Stimulated activated CD8-positive, alpha-beta memory T cell treated with anti-CD3 and anti-CD28 coated beads, Interleukin-15, amount 100 ng/mL, for 24 hours (primary cell): ENCODE measurements around the gene OR6J1.
"Not testable (repeated sequence)": the region's sequence is repeated elsewhere in the genome, so short reads cannot be mapped to it uniquely, and the experiment has no call there.

Source experiments
- DNase-seq: peaks from one replicate; pipeline ENCODE4 v3.0.0-alpha.2; 2020; ENCODE audit warnings: low read depth

OR6J1 gene

DNA sequence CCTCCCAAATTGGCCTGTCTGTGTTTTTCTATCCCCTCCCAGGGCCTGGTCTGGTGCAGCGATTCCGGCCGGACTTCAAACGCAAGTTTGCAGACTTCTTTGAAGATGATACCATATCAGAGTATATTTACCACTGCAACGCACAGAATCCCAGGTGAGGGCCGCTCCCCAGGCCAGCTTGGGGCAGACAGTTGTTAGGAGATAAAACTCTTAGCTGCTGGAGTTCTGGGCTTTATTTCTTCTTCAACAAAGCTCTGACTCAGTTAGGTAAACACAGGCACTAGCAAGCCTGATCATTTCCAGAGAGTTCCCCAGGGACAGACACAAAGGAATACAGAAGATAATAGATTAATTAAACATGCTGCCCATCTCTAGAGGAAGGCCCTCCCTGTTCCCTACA lies 37.8 kb downstream of the OR6J1 start:
- no peak for DNase-seq

DNA sequence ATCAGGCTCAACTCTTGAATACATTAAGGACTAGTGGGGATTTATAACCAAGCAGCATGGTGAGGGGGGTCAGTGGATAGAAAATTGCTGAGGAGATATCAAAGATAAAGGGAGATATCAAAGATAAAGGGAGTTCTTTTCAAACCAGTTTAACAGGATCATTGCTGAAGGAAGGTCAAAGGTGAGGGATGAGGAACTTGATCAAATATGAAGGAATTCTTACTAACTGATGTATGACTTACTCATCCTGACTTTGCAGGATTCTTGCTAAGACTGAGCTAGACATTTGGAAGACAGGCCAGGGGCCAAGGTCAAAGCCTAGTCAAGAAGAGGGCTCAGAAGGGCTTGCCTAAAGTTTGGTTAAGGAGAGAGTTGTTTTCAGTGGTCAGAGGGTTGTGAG lies 41.3 kb downstream of the OR6J1 start:
- DNase-seq, result no peak

DNA sequence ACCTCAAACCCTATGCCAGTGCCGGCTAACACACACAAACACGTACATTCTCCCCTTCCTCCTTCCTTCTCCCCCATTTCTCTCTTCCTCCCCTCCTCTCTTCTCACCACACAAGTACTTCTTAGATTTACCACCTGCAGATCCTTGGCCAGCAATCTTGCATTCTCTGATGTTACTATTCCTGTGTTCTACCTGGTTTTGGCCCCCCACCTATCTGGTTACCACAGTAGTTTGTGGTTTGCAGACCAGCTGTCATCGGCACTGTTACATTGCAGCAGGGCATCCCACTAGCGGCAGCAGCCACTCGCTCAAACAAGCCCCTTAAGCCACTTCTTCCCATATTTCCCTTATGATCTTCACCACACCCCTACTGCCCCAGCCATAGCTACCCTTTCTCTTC lies 42.2 kb downstream of the OR6J1 start:
- no peak for DNase-seq

DNA sequence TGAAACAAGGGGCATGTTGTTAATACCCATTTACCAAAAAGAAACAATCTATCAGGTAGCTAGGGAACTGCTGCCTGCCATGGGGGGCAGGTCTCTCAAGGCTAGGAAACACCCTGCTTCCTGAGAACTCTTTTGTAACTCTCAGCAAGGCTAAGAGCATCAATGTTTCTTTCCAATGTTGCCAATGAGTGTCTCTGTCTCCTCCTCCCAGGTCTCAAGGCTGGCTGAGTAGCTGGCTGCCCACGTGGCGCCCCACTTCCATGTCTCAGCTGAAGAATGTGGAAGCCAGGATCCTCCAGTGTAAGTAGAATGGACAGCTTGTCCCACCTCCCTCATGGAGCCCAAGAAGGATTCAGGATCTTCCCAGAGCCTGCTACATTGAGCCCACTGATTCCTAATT lies 42.7 kb downstream of the OR6J1 start:
- no peak for DNase-seq

DNA sequence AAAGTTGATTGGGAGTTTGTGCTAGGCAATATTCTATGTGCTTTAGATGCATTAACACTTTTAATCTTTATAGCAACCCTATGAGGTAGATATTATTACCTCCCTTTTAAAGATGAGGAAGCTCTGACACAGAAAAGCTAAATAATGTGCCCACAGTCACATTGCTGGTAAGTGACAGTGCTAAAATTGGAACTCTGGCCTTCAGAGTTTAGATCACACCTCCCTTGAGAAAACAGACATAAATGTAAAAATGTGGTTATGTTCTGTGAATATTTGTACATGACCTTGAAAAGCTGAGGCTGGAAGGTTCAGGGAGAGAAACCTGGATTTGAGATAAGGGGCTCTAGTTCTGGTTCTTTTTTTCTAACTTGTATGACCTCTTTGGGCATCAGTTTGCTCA lies 44.1 kb downstream of the OR6J1 start:
- DNase-seq, result no peak

DNA sequence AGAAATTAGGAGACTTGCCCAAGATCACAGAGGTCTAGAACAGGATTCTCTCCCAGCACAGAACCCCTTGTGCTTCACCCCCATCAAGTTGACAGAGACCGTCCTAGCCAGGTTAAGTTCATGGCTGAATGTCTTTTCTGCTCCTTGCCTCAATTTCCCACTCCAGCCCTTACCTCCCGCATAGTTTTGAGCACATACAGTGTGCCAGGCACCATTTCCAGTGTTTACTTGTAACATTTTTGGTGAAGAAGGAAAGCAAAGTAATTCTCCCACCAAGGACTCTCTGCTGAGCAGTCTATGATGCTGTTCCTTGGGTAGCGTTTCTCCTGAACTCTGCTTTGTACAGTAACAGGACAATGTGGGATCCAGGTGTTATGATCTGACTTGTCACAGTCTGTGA lies 44.8 kb downstream of the OR6J1 start:
- DNase-seq, result no peak

DNA sequence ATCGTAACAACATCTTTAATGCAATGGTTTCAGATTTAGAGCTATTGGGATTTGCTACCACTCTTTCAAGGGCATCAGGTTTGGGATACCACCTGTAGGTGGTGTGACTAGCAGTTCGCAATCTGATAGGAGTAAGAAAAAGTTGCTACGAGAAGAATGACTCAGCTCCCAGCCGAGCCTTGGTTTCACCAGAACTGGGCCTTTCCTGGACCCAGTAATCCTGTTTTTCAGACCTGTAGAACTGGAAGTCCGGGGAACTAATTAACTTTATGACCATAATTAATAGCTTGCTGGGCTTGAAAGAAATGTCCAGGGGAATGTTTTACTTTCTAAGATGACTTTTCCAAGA lies 45.3 kb downstream of the OR6J1 start:
- no peak for DNase-seq

DNA sequence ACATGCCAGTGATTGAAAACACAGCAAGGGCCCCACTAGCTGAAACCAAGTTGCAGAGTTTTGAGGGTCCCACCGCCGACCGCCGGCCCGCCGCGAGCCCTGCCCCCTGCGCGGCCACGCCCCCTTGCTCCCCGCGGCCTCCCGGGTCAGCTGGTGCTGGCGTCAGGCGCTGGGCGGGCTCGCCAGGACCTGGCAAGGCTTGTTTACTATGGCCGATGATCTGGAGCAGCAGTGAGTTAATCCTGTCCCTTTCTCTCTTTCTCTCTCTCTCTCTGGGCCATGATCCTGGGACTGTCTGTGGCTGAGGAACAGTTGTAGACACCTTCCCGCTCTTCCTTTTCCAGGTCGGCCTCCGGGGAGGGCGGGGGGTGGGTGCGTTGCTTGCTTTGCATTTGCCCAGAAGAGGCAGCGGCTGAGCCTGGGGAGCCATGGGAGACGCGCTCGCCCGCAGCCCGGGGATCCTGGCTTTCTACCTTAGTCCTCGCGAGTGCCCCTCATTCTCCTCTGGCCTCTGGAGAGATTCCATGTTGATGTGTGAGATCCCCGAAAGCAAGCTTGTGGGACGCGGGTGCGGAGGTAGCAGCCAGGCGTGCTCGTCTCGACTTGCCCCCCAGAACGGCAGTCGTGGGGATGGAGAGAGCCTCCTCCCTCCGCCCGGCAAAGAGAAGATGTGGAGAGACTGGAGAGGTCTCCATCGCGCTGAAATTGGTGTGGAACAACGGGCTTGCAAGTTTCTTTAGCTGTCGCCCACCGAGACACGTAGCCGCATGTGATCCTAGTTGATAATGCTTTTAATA lies 45.9 kb downstream of the OR6J1 start, which contains the start of gene ABHD4:
TSS of gene ABHD4 (plus strand) at position 202 of the 797 bp plus-strand sequence. CDS start at position 209, 7 bp downstream.
- no peak for DNase-seq

DNA sequence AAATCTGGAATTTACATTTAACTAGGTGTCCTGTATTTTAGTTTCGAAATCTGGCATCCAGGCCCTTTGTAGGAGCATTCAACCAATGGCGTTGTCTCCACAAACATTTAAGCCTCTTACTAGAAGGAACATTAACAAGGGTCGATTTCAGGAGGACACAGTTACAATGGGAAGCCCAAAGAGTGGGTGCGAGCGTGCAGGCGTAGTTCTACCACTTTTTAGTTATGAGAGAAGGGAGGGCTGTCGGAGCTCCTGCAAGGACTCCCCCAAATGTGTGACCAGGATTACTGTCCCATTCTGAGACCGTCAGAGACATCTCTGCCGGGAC lies 46.4 kb downstream of the OR6J1 start:
- no peak for DNase-seq

DNA sequence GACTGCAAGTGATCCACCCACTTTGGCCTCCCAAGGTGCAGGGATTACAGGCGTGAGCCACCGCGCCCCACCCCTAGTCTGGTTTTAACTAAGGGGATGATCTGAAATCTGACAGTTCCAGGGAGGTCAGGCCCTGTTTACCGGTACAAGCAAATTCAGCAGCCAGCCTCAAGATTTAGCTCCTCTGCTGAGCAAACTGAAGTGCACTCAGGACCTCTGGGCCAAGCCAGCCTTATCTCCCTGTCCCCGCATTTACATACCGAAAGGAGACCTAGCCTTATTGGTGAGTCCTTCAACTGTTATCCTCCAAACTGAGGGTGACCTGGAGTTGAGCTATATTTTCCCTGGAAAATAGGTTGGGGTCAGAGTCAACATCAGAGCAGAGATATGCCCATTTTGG lies 46.9 kb downstream of the OR6J1 start:
- no peak for DNase-seq

DNA sequence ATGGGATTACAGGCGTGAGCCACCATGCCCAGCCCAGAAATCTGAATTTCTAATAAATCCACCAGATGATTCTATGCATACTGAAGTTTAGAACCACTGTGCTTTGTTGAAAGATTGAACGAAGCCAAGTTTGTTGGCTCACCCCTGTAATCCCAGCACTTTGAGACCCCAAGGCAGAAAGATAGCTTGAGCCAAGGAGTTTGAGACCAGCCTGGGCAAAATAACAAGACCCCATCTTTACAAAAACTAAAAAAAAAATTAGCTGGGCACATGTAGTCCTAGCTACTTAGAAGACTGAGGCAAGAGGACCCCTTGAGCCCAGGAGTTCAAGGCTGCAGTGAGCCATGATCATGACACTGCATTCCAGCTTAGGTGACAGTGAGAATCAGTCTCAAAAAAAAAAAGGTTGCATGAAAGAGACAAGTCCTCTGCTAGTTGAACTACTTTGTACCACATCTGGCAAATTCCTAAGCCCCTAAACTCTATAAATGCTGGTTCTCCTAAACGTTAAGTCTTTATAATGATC lies 47.7 kb downstream of the OR6J1 start:
- DNase-seq, result no peak

DNA sequence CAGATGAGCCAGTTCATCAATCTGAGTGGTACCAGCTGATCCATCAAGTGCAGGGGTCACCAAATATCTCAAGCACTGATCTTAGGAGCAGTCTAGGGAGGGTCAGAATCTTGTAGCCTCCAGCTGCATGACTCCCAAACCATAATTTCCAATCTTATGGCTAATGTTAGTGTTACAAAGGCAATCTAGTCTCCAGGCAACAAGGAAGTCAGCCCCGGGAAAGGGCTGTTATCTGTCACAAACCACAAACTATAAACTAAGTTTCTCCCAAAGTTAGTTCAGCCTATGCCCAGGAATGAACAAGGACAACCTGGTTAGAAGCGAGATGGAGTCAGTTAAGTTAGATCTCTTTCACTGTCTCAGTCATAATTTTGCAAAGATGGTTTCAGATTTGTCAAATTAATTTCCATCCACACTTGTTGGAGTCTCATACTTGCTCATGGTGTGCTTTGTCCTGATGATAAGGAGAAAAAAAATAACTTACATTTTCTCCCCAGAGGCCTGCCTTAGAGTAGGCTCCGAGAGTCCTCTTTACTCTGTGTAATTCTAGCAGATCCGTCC lies 49.9 kb downstream of the OR6J1 start:
- no peak for DNase-seq

DNA sequence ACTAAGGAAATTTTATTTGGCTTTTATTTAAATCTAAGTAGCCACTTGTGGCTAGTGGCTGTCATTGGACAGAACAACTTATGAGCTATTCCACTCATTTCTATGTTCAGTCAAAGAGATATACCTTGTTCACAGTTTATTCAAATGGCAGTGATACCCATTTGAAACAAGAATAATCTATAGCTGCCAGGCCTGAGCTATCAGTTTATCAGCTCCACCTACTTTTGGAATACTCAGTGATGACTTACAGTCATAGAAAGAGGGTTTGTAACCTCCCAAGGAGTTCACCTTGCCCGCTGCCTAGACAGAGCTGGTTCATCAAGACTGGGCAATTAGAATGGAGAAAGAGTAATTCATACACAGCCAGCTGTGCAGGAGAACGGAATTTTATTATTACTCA lies 50.6 kb downstream of the OR6J1 start:
- DNase-seq, result no peak

DNA sequence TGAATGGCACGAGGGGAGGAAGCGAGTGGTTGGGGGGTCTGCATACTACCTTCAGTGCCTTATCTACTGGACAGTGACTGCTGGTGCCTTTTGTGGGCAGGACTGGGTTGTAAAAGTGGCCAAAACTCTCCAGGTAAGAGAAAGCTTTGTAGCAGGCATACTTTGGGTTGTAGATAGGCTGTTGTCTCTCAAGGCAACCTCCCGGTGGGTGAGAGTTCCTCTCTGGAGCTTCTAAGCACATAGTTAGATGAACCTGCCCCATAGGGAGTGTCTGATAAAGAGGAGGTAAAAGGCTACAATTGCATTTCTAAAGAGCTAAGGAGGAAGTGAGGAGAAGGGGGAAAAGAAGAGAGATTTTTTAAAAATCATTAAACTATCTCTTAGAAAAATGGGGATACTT lies 51.0 kb downstream of the OR6J1 start:
- DNase-seq, result no peak

DNA sequence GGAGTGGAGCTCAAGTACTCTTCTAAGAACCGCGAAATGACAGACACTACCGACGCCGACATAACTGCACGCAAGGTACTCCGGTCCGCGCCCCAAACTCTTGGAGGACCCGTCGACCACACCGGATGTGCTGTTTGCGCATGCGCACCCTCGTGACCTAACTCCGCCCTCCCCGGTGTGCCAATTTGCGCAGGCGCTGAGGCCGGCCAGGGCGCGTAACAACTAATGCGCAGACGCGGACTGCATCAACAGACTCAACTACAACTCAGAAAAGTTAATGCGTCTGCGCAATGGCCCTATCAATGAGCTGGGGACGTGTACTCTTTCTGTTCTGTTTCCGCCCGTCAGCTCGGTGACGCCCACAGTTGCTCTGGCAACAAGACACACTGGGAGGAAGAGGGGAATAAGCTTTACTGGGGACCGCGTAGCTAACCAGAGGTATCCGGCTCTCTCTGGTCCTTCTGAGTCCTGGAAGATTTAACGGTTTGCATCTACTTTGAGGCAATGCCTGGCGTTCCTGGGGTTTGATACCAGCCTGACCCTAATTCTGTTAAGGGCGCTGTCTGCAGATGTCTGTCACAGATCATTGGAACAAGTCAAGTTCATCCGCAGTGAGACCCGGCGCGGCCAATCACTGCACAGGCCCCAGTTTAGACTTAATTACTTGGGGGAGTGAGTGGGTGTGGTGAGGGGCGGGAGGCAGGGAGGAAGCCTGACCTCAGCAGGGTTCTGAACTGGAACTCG lies 54.9 kb downstream of the OR6J1 start, which contains the start of gene DAD1:
TSS of gene DAD1 (minus strand) at position 129 of the 744 bp plus-strand sequence. CDS start at position 62, 67 bp downstream.
- DNase-seq, result peak; percentile 99

DNA sequence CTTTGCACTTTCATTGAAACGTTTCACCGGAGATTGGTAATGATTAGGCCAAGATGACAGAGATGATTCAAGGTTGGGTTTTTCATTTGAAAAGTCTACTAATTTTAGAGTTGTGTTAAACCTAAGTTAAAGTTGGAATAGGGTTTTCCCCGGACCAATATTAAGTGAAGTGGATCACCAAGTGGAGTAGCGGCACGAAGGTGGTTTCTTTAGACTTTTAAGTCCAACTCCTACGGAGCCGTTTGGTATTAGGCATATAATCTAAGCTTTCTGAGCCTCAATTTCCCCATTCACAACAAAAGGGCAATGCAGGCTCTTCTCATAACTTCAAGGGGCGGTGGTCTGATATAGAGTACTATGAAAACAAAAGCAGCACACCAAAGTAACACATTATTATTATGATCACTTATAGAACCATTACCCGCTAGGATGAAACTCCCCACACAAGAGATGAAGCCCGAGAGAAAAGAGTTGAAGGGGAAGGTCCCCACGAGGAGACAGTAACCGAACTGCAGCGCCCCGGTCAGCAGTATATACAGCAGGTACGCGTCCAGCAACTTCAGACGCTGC lies 55.5 kb downstream of the OR6J1 start:
- DNase-seq, result no peak

DNA sequence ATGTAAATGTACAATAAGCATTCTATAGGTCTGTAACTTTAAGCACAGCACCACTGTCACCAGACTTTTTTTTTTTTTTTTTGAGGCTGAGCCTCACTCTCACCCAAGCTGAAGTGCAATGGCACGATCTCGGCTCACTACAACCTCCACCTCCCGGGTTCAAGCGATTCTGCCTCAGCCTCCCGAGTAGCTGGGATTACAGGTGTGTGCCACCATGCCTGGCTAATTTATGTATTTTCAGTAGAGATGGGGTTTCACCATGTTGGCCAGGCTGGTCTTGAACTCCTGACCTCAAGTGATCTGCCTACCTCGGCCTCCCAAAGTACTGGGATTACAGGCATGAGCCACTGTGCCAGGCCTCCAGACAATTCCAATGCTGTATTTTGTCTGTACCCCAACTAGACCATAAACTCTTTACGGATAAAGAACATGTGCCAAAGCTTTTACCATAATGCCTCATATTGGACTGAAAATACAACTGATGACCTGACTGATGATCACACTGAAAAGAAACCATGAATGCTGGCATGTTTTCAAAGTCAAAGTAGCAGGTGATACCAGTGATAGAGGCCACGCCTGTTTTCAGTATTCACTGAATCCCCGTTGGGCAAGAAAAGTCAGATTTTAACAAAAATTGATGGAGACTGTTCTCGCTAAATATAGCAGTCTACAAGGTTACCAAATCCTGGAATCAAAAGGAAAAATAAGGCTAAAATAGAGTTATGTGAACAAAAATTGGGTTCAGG lies 56.3 kb downstream of the OR6J1 start:
- DNase-seq, result not testable (repeated sequence)

DNA sequence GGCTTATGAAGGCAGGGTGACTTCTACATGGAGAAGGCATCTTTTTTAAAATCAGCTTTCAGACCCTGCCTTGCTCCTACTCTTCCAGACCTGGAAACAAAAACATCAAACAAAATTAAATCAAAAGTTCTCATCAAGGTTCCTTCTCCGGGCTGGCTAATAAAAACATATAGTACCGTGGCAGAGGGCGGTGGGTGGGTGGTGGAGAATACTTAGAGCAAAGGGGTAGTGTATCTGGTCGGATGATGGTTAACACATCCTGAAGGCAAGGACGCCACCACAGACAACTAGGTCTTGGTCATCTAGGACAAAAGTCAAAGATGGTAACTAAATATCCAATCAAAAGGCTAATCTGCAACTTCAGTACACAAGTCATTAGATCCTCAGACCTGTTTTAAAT lies 56.9 kb downstream of the OR6J1 start:
- DNase-seq, result no peak

DNA sequence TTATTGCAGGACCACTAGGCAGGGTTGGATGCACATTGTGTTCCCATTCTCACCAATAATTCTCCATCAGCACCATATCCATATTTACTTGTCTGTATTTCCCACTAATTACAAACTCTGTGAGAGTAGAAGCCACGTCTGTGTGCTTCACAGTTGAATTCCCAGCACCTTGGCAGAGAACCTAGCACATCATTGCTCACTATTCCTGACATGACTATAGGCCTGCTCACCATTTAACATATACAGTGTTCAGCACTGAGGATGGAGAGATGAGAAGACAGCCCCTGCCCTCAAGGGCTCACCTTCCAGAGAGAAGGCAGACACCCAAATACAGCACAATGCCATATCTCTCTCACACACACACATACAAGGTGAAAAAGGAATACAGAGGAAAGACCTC lies 60.2 kb downstream of the OR6J1 start:
- no peak for DNase-seq
